ENCODE results near the gene ZNF165. TPM values are rescaled to one million over a fixed set of nuclear protein-coding genes. Genes with fewer than 3 reads are reported as not detected.
A peak's percentile ranks its signal among the peaks of the same experiment; 100 is the strongest.

The ZNF165 gene
- total RNA-seq, 6 donors from 2014 or later = 2.4 to 7.9 (median 3.7) TPM

- 55 to 56% methylated on average over 3 of the region's 3 CpGs for WGBS, 2 donors
- Histone ChIP-seq H3K4me3 (no peak overlapping the region), H3K36me3 (peaks cover 0 to 23% (median 7%) of the 10 kb centered on the region in 4 donors), H3K27me3 (no peaks in the 10 kb centered on the region), H3K27ac (peak overlapping the region in 1 of 4 donors; percentile 28), H3K9me3 (no peaks in the 10 kb centered on the region), H3K4me1 (peaks cover 13 to 34% (median 19%) of the 10 kb centered on the region in 4 donors)
- peak in 1 of 6 experiments; percentile 9 for TF ChIP-seq CTCF (IDR thresholded peaks at IDR 0.05)
- no peak for TF ChIP-seq POLR2AphosphoS5 (IDR thresholded peaks at IDR 0.05)
- DNase-seq (no peak), ATAC-seq (ENCODE audit: low FRiP score in 2 of 2) (no peak)
Observed at GRCh38 chr6:28134015-28134414, 53.6 kb downstream of the ZNF165 start.

- peak in 1 of 4 donors; percentile 25 for TF ChIP-seq EP300 (IDR thresholded peaks at IDR 0.05)
- no peak for TF ChIP-seq CTCF (IDR thresholded peaks at IDR 0.05)
- no peaks in the 10 kb centered on the region for H3K9me3 ChIP-seq
- WGBS, 2 donors = 70 to 77% methylated on average over 1 of the region's 1 CpG
- peaks cover 13 to 34% (median 19%) of the 10 kb centered on the region in 4 donors for H3K4me1 ChIP-seq
- H3K36me3 ChIP-seq = peaks cover 0 to 16% (median 3%) of the 10 kb centered on the region in 4 donors
- no peak overlapping the region for H3K4me3 ChIP-seq
- H3K27me3 ChIP-seq = no peaks in the 10 kb centered on the region
- ATAC-seq (ENCODE audit: low FRiP score in 2 of 2) (no peak), DNase-seq (no peak)
- H3K27ac ChIP-seq = no peak overlapping the region
Observed at GRCh38 chr6:28134716-28135115, 54.3 kb downstream of the ZNF165 start.

DNA sequence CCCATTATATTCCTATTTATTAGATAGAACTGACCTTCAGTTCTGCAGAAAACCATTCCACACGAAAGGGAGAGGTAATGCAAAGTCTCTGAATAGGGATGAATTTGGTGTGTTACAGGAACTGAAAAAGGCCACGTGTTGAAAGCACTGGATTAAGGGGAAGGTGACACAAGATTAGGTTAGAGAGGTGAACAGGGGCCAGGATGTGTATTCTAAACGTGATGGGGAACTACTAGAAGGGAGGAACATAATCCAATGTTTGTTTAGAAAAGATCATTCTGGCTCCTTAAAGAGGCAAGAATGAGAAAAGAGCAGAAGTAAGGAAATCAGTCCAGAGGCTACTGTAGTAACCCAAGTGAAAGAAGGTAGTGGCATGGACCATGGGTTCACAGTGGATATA, 55.0 kb downstream of the ZNF165 start:
- ATAC-seq (ENCODE audit: low FRiP score in 2 of 2) = no peak
- peak overlapping the region in 1 of 4 donors; percentile 87 for H3K4me3 ChIP-seq
- peaks cover 13 to 34% (median 19%) of the 10 kb centered on the region in 4 donors for H3K4me1 ChIP-seq
- 19 to 21% methylated on average over 3 of the region's 3 CpGs for WGBS, 2 donors
- no peak for DNase-seq
- H3K9me3 ChIP-seq = no peaks in the 10 kb centered on the region
- peaks cover 0 to 12% (median 3%) of the 10 kb centered on the region in 4 donors for H3K36me3 ChIP-seq
- no peaks in the 10 kb centered on the region for H3K27me3 ChIP-seq
- peak overlapping the region in 2 of 4 donors; percentile 96 to 97 for H3K27ac ChIP-seq
- TF ChIP-seq POLR2A (IDR thresholded peaks at IDR 0.05) = no peak

GRCh38 chr6:28136585-28137504, 56.5 kb downstream of the ZNF165 start:
- peak; percentile 92 to 94 for ATAC-seq (ENCODE audit: low FRiP score in 2 of 2)
- TF ChIP-seq EP300 (IDR thresholded peaks at IDR 0.05) (no peak), POLR2AphosphoS5 (IDR thresholded peaks at IDR 0.05) (peak; percentile 83 to 84), POLR2A (IDR thresholded peaks at IDR 0.05) (peak in 3 of 4 donors; percentile 15 to 53 (median 30)), CTCF (IDR thresholded peaks at IDR 0.05) (no peak)
- Histone ChIP-seq H3K4me1 (peaks cover 13 to 34% (median 19%) of the 10 kb centered on the region in 4 donors), H3K27me3 (no peaks in the 10 kb centered on the region), H3K9me3 (no peaks in the 10 kb centered on the region), H3K36me3 (peaks cover 0 to 7% (median 3%) of the 10 kb centered on the region in 4 donors), H3K27ac (peak overlapping the region; percentile 87 to 97 (median 95)), H3K4me3 (peak overlapping the region; percentile 73 to 97 (median 83))
- 0 to 1% methylated on average over 44 to 58 of the region's 58 CpGs for WGBS, 2 donors
- peak; percentile 86 to 92 for DNase-seq

DNA sequence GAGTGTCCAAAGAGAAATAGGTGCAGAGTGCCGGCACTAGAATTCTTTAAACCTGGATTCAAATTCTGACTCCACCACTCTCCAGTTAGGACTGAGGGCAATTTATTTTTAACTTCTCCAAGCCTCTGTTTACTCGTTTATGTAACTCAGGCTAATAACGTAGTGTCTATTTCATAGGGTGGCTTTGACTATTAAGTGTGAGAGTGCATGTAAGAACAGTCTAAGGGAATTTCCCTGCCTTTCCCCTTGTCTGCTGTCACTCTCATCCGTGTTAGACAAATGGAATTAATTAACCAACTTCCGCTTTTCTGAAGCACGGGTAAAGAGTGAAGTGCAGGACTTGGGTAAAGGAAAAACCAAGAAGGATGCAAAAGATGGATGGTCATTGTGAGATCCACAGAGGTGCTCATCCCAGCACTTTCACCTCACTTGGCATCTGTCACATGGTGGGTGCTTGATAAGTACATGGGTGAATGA, 57.2 kb downstream of the ZNF165 start:
- no peak for TF ChIP-seq CTCF (IDR thresholded peaks at IDR 0.05)
- no peak for ATAC-seq (ENCODE audit: low FRiP score in 2 of 2)
- H3K36me3 ChIP-seq = peaks cover 0 to 5% (median 2%) of the 10 kb centered on the region in 4 donors

More for the DNA sequence above, 57.2 kb downstream of the ZNF165 start:
- peak overlapping the region; percentile 73 to 97 (median 83) for H3K4me3 ChIP-seq
- no peaks in the 10 kb centered on the region for H3K27me3 ChIP-seq
- H3K27ac ChIP-seq = peak overlapping the region; percentile 87 to 97 (median 95)
- H3K9me3 ChIP-seq = no peaks in the 10 kb centered on the region
- H3K4me1 ChIP-seq = peaks cover 16 to 38% (median 20%) of the 10 kb centered on the region in 4 donors
- WGBS, 2 donors = 2% methylated on average over 6 of the region's 6 CpGs
- DNase-seq = no peak

All from upper lobe of left lung (tissue), 6 donors.